GM18519 (cell line): Measurements from ENCODE around the gene BCL7A.
"Not testable (repeated sequence)": the region's sequence is repeated elsewhere in the genome, so short reads cannot be mapped to it uniquely, and the experiment has no call there.

ENCODE experiments used
- ATAC-seq: cut with Tn5 transposase; IDR thresholded peaks from one replicate; pipeline ENCODE4 v1.9.1; 2021; ENCODE audit warnings: mild to moderate bottlenecking, moderate library complexity; ENCODE audit not compliant: unreplicated experiment, low FRiP score

BCL7A gene

DNA sequence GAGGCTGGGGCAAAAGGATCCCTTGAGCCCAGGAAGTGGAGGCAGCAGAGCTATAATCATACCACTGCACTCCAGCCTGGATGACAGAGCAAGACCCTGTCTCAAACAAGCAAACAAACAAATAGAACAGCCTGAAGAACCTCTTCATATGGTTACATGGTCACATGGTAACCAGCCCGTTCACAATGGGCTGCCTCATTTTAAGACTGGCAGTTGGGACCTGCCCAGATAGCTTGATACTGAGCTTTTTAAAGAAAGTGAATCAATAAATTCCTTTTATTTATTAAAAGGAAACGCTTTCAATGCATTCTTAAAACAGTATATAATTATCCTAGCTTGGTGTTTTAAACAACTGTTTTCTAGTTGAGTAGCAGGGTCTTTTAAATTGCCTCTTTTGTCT, 67.4 kb downstream of the BCL7A start:
- ATAC-seq = no peak

DNA sequence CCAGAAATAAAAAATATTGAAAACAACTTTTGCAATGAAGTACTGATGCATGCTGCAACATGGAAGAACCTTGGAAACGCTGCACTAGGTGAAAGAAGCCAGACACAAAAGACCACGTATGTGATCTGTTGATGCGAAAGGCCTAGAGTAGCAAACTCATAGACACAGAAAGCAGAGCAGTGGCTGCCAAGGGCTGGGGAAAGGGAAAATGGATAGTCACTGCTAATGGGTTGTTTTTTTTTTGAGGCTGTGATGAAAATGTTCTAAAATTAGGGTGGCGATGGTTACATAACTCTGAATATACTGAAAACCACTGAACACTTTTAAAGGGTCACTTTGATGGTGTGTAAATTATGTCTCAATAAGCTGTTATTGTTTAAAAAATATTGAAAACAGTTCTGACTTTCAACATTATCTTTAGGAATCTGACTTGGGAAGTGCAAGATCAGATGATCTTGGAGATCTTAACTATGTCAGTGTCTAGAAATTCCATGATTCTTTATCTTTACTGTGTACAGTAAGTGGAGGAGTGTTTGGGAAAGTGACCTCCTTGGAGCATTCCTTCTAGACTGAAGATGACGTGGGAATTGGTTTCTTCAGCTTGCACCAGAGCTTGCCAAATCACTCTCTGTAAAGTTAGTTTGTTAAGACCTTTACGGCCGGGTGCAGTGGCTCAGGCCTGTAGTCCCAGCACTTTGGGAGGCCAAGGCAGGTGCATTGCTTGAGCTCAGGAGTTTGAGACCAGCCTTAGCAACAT, 69.3 kb downstream of the BCL7A start:
- ATAC-seq = no peak

DNA sequence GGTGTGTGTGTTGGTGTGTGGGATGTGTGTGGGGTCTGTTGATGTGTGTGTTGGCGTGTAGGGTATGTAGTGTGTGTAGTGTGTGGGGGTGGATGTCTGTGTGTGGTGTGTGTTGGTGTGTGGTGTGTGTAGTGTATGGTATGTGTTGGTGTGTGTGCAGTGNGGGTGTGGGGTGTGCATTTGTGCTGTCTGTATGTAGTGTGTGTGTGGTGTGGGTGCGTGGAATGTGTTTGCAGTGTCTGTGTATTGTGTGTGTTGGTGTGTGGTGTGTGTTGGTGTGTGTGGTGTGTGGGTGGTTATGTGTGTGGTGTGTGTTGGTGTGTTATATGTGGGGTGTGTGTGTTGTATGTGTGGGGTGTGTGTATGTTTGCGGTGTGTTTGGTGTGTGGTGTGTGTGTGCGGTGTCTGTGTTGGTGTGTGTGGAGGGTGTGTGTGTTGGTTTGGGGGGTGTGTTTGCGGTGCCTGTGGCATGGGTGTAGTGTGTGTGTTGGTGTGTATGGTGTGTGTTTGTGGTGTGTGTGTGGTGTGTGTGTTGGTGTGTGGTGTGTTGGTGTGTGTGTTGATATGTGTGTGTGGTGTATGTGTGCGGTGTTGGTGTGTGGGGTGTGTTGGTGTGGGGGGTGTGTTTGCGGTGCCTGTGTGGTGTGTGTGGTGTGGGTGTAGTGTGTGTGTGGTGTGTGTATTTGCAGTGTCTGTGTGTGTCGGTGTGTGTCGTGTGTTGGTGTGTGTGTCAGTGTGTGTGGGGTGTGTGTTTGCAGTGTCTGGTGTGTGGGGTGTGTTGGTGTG, 71.6 kb downstream of the BCL7A start:
- no peak for ATAC-seq

DNA sequence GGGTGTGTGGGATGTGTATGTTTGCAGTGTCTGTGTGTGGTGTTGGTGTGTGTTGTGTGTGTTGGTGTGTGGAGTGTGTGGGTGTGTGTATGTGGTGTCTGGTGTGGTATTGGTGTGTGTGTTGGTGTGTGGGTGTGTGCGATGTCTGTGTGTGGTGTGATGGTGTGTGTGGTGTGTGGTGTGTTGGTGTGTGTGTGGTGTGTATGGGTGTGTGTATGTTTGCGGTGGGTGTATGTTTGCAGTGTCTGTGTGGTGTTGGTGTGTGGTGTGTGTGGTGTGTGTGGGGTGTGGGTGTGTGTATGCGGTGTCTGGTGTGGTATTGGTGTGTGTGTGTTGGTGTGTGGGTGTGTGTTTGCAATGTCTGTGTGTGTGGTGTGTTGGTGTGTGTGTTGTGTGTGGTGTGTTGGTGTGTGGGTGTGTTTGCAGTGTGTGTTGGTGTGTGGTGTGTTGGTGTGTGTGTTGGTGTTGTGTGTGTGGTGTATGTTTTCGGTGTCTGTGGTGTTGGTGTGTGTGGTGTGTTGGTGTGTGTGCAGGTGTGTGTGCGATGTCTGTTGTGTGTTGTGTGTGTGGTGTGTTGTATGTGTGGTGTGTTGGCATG, 72.6 kb downstream of the BCL7A start:
- ATAC-seq = no peak

DNA sequence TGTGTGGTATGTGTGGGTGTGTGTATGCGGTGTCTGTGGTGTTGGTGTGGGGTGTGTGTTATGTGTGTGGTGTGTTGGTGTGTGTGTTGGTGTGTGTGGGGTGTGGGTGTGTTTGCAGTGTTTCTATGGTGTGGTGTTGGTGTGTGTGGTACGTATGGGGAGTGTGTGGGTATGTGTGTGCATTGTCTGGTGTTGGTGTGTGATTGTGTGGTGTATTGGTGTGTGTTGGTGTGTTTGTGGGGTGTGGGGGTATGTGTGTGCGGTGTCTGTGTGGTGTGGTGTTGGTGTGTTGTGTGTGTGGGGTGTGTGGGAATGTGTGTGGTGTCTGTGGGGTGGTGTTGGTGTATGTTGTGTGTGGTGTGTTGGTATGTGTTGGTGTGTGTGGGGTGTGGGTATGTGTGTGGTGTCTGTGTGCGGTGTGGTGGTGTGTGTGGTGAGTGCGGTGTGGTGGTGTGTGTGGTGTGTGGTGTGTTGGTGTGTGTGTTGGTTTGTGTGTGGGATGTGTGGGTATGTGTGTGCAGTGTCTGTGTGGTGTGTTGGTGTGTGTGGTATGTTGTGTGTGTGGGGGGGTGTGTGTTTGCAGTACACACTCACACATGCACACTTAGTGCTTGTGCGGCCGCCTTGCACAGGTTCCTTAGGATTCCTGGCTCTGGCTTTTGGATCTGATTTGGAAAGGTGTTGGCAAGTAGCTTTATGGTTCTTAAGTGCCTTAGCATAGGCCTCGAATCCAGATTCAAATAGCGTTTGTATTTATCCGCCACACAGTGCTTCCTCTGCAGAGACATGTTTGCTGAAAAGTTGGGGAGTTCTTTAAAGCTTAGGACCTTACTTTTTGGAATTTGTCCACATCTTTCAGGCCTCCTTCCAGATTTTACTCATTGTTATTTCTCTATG, 73.3 kb downstream of the BCL7A start:
- no peak for ATAC-seq

DNA sequence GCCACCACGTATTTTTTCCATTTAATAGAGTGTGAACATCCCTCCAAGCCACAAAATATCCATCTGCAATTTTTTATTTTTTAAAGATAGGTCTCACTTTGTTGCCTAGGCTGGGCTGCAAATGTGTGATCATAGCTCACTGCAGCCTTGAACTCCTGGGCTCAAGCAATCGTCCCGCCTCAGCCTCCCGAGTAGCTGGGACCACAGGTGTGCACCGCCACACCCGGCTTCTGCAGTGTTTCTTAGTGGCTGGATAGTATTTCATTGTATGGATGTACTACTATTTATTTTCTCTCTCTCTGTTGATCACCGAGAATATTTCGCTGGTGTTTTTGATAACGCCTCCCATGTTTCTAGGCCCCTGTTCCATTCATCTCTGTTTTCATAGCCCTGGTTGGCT, 74.3 kb downstream of the BCL7A start:
- ATAC-seq = no peak

DNA sequence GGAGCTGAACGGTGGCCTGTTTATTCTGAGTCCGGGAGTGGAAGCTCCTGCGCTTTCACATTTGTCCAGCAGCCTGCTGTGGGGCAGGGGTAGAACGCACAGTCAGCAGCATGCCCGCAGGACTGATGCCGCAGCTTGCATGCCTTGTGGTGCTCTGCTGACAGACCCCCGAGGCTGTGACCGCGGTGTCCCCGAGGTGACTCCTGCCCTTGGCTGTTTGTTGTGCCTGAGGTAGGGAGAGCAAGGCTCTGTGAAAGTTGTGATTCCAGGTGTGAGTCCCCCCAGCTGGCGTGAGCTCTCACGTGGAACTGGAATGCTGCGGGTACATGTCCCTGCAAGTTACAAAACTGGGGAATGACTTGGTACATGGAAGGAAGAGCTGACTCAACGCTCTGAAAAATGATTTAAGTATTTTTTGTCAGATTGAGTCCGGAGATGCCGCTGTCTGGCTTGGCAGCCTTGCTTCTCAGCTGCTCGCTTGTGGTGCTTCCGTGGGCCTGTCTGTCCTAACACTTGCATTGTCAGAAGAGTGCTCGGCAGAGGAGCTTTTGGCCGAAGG, 75.0 kb downstream of the BCL7A start:
- ATAC-seq = no peak

DNA sequence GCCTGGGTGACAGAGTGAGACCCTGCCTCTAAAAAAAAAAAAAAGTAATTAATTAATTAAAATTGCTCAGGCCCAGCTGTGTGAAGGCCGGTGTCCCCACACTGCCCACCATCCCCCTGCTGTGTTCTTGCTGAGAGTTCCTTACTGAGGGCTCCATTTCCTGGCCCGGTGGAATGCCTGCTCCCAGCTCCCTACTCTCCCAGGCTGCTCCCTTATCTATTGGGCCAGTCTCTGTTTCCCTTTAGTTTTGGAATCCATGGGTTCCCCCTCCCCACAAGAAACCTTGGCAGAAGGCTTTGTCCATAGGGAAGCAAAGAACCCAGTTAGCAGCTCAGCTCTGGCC, 75.9 kb downstream of the BCL7A start:
- ATAC-seq = no peak

DNA sequence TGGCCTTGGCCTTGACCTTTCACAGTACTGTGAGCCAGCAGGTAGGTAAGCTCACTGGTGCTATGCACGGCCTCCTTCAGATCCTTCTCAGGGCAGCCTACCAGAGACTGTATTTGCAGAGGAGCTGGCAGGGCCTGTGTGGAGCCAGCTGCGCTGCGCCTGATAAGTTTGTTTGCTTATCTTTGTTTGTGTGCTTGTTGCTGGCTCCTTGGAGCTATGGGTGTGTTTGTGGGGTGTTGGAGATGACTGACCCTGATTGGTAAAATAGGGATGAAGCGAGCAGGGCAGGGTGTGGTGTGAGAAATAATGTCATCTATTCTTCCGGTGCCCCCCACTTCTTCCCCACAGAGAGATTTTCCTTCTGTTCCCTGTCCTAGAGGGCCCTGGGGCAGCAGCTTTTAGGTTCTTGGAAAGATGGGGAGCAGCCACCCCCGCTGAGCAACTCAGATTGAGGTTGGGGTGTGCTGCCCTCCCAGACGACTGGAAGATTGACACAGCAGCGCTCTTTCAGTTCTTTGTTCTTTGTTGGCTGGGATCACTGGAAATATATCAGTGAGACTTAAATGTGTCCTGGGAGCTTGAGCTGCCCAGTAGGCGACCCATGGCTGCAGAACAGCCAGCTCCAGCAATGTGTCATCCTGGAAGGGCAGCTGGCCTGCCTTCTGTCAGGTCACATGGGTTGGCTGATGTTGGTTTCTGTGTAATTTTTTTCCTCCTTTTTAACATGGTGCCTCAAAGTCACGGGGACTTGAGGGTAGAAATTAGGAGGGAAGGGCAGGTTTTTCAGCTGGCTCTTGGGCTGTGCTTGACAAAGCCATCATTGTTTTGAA, 76.5 kb downstream of the BCL7A start:
- ATAC-seq = no peak

DNA sequence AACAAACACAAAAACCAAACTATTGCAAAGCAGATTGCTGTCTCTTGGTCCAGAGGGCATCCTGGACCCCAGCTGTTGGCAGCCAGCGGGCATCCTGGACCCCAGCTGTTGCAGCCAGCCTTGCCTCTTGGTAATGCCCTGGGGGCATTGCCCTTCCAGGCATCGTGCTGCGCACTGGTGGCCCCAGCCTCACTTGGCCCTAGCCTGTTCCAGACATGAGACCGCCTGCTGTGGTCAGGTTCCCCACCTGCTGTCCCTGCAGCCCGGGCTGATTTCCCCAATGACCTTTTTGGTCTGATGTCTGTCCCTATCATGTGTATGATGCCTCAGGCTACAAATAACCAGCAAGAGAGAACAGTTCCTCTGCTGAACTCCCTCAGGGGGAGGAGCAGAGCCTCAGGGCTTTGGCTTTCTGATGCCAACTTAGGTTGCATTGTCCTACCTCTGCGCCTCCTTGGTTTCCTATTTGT, 77.6 kb downstream of the BCL7A start:
- no peak for ATAC-seq

DNA sequence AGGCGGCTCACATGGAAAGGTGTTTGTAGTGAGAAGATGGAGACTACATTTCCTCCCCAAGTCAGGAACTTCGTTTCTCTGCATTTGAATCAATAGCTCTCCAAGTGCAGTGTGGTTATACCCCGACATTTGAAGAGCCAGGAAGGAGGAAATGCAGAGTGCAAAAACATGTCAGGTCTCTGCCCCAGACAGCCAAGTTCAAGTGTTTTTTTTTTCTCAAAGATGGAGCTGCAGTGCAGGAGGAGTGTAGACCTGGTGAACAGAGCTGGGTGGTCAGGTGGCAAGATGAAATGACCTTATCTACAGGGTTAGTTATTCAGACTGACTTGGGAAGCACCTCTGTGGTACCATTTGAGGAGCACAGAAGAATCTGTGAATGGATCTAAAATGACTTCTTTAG, 78.2 kb downstream of the BCL7A start:
- ATAC-seq = no peak

DNA sequence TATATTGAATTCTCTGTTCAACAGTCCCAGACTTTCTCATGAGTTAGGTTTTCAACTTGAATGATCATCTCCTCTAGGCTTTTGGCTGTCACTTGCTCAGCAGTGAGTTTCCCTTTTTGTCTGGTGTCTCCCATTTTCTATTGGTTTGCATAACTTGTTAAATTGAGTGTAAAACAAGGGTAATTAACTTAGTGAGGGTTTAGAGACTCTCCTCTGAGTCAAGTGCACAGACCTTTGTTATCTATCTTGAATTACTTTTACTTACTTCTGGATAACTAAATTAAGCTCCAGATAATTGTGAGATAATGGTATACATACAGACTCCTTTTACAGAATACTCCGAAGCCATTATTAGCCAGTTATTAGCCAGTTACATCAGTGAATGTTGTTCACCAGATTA, 78.9 kb downstream of the BCL7A start:
- ATAC-seq = no peak

DNA sequence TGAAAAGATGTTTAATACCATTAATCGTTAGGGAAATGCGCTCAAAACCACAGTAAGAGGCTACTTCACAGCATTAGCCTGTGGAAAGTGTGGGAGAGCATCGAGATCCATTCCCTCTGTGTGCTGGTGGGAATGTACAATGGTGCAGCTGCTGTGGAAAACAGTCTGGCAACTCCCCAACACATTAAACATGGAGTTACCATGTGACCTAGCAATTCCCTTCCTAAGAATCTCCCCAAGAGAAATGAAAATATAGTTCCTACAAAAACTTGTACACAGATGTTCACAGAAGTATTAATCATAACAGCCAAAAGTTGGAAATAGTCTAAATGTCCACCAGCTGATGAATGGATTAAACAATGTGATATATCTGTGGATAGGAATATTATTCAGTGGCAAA, 80.6 kb downstream of the BCL7A start:
- ATAC-seq = no peak

DNA sequence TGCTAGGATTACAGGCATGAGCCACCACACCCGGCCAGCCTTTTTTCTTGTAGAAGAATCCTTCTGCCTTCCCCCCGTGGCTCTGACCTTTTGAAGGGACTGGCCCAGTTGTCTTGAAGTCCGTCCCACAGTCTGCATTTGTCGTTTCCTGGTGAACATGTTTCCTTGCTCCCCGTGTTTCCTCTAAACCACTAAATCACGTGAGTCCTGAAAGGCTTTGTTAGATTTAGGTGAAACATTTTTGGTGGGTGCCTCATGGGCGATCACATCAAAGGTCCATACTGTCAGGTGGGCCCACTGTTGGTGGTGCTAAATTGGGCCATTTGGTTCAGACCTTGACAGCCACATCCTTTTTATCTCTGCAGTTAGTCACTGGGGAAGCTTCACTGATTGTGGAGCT, 83.2 kb downstream of the BCL7A start:
- no peak for ATAC-seq

DNA sequence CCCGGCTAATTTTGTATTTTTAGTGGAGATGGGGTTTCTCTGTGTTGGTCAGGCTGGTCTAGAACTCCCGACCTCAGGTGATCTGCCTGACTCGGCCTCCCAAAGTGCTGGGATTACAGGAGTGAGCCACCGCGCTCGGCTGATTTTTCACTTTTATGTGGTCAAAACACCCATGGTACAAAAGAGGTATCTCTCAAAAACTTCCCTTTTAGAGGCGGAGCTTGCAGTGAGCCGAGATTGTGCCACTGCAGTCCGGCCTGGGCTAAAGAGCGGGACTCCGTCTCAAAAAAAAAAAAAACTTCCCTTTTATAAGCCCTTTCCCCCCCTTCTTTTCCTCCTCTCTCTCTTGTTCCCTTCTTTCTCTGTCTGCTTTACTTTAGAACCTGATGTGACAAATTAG, 83.8 kb downstream of the BCL7A start:
- ATAC-seq = not testable (repeated sequence)

DNA sequence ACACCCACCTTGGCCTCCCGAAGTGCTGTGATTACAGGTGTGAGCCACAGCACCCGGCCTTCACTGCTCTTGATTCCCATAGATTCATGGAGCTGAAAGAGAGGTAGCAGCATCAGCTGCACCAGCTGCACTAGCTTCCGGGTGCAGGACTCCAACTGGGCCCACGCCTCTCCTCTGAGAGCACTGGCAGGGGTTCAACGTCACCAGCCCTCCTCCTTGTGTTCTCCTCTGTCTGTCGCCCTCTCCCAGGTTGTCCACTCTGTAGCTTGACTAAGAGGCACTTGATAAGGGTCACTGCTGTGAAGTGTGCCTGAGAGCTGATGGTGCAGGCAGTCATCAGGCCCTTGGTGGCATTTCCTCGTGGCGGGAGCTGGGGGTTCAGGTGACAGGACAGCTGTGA, 85.2 kb downstream of the BCL7A start:
- no peak for ATAC-seq

DNA sequence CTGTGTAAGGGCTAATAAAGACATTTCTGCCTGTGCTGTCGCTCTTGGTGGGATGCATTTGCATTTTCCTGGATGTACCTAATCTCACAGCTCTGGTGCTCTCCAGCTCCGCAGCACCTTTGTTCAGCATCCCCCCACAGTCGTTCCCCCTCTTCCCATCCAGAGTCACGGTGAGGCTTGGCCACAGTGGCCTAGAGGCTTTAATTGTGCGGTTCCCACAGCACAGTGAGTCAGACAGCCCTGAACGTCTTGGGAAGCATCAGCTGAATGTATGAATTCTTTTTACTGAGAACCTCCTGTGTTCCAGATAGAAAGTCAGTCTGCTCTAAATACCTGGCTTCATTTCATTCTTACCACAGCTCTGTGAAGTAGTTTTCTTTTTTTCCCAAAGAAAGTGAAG, 85.6 kb downstream of the BCL7A start:
- no peak for ATAC-seq

DNA sequence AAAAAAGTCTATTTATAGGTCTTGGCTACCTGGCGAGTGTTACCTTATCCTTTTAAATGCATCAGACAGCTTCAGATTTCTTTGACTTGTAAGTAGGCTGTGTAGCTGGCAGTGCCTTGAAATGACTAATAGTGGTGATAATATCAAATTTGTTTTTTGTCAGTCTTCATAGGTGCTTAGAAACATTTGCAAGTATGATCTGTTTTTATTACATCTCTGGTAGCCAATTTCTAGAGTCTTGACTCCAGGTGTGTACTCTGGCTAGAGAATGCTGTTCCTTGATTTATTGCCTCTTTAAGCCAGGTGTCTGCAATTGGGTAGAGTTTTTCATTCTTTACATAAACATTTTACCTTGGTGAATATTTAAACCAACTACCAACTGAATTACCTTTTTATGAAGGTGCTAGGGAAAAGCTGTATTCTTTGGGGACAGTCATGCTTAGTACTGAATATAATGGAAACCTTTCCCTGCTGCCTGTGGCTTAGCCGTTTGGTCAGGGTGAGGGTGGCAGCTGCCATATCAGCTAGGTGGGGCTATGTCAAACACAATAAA, 89.5 kb downstream of the BCL7A start:
- no peak for ATAC-seq
